Natural killer cell treated with Interleukin-12 subunit alpha and Interleukin-12 subunit beta and Interleukin-15 and Interleukin-18, amount 100 ng/mL, for 72 hours (primary cell): ENCODE results near the gene CAPN2. TPM values are rescaled to one million over a fixed set of nuclear protein-coding genes. Genes with fewer than 3 reads are reported as not detected.

Experiments
- ATAC-seq, 2 donors: fragments of 150-1000 bp; cut with Tn5 transposase in 1 of 2; sonication (Bioruptor Pico), chemical (Tn5 transposase) in 1 of 2; 2 replicates each; pipeline ENCODE4 v1.10.0; 2021
- DNase-seq: peaks from one replicate; pipeline ENCODE4 v3.0.0; 2022; ENCODE audit warnings: low spot score
- H3K27ac Mint-ChIP-seq, 2 donors: 1 replicate in 1 of 2; 2 replicates in 1 of 2; pipeline ENCODE4 v1.8.0; 2022; ENCODE audit warnings: mixed read lengths in 2 of 2, mild to moderate bottlenecking in 1 of 2, moderate library complexity in 1 of 2
- H3K27me3 Mint-ChIP-seq, 2 donors: 1 replicate in 1 of 2; 2 replicates in 1 of 2; pipeline ENCODE4 v1.8.0; 2022; ENCODE audit warnings: mixed read lengths in 2 of 2
- H3K36me3 Mint-ChIP-seq: one replicate; pipeline ENCODE4 v1.8.0; 2022; ENCODE audit warnings: mixed read lengths
- H3K4me1 Mint-ChIP-seq, 2 donors: 1 replicate in 1 of 2; 2 replicates in 1 of 2; pipeline ENCODE4 v1.8.0; 2022; ENCODE audit warnings: low read depth in 2 of 2, mixed read lengths in 2 of 2, mild to moderate bottlenecking in 1 of 2
- H3K4me3 Mint-ChIP-seq: one replicate; pipeline ENCODE4 v1.8.0; 2022; ENCODE audit warnings: mixed read lengths
- H3K9me3 Mint-ChIP-seq: 2 replicates; pipeline ENCODE4 v1.8.0; 2022; ENCODE audit warnings: mixed read lengths
- total RNA-seq, 2 donors: library from RNA; stranded (reverse); gene quantifications; one replicate each; pipeline ENCODE4 v1.2.3, GENCODE V29; 2022

Gene CAPN2
- total RNA-seq, 2 donors from 2014 or later, result 29.2 to 39.1 TPM

DNA sequence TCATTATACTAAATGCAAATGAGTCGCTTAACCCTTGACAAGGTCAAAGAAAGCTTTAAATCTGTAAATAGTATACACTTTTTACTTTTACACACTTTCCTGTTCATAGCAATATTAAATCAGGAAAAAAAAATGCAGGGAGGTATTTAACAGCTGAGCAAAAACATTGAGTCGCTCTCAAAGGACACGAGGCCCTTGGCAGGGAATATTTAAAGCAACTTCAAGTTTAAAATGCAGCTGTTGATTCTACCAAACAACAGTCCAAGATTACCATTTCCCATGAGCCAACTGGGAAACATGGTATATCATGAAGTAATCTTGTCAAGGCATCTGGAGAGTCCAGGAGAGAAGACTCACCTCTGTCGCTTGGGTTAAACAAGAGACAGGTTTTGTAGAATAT, 62.7 kb downstream of the CAPN2 start:
- peak overlapping the region; percentile 53 to 74 for H3K27ac Mint-ChIP-seq
- no peaks in the 10 kb centered on the region for H3K9me3 Mint-ChIP-seq
- H3K4me1 Mint-ChIP-seq, result peaks cover 25 to 37% of the 10 kb centered on the region in 2 donors
- peaks cover 31% of the 10 kb centered on the region for H3K36me3 Mint-ChIP-seq
- no peak for DNase-seq
- no peaks in the 10 kb centered on the region for H3K27me3 Mint-ChIP-seq
- ATAC-seq, result no peak
- no peak overlapping the region for H3K4me3 Mint-ChIP-seq

DNA sequence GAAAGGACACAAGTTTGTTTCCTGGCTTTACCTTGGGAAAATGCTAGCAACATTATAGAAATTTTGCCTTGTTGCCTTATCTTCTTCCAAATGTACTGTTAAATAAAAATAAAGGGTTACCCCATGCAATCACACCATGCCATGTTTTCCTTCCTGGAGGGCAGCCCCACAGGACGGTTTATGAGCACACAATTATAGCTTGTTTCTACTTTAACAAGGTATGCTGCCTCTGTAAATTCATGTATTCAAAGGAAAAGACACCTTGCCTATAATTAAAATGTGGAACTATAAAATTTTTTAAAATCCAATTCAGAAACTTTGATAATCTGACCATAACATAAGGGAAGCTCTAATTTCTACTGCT, 63.4 kb downstream of the CAPN2 start:
- DNase-seq, result no peak
- Mint-ChIP-seq H3K4me1 (peaks cover 27 to 39% of the 10 kb centered on the region in 2 donors), H3K4me3 (peak overlapping the region; percentile 56), H3K27ac (peak overlapping the region; percentile 65 to 92), H3K36me3 (peaks cover 29% of the 10 kb centered on the region), H3K9me3 (no peaks in the 10 kb centered on the region), H3K27me3 (no peaks in the 10 kb centered on the region)
- ATAC-seq, result no peak

DNA sequence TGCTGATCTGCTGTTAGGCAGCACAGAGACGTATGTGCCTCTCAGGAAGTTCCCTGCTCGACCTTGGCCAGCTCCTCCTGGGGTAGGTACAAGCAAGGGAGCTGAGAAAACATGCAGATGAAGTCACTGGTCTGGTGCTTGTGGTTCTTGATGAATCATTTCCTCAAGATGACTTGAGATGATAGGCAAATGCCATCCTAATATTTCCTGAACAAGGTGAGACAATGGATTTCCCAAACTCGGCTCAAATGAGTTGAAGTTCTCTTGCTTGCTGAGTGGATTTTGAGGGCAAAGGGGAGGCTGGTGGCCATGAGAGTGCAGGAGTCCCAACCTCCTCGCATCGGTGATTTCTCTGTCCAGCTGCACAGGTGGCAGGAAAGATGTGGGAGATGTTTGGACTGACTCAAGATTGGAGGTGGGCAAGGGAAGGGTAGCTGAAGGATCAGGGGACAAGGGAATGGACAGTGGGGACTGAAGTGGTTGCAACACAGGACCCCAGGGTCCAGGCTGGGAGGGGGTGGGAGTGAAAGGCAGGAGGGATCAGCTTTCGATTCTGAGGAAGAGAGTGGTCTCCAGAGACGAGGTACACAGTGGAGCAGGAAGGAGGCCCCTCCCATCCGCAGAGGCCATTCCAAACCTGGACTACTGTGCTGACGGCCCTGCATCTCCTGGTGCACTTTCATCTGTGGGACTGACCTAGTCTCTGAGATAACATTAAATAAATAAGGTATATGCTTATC, 63.9 kb downstream of the CAPN2 start:
- H3K4me3 Mint-ChIP-seq, result peak overlapping the region; percentile 56

DNA sequence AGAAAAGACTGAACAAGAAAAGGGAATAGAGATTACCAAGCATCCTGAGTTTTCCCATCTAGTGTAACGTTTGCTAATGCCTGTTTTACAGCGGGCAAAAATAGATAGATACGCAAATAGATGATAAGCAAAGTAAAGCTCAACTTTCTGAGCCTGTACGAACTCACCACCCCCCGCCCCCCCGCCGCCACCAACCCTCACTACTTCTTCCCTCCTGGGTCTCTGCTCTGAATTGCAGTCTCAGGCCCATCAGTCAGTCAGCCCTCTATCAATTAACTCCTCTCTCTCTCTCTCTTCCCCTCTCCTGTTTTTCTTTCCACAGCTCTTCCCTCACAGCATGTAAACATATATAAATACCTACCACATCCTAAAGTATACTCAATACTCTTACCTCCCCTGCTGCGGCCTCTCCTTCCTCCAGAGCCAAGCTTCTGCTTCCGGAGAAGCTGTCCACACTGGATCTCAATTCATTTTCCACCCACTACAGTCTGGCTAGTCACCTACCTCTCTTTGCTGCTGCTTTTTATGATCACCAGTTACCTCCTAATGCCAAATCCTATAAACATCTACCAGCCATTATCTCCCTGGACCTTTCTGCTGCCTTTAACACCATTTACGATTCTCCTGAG, 64.6 kb downstream of the CAPN2 start:
- DNase-seq, result no peak
- H3K4me1 Mint-ChIP-seq, result peaks cover 30 to 36% of the 10 kb centered on the region in 2 donors
- no peaks in the 10 kb centered on the region for H3K27me3 Mint-ChIP-seq
- no peak for ATAC-seq
- H3K27ac Mint-ChIP-seq, result peak overlapping the region; percentile 65 to 92
- H3K9me3 Mint-ChIP-seq, result no peaks in the 10 kb centered on the region
- H3K36me3 Mint-ChIP-seq, result peaks cover 23% of the 10 kb centered on the region
- H3K4me3 Mint-ChIP-seq, result peak overlapping the region; percentile 11

More for the DNA sequence above, 63.9 kb downstream of the CAPN2 start:
- no peaks in the 10 kb centered on the region for H3K27me3 Mint-ChIP-seq
- no peaks in the 10 kb centered on the region for H3K9me3 Mint-ChIP-seq
- peak overlapping the region; percentile 65 to 92 for H3K27ac Mint-ChIP-seq
- peaks cover 27% of the 10 kb centered on the region for H3K36me3 Mint-ChIP-seq
- ATAC-seq (peak; percentile 85 to 90), DNase-seq (peak; percentile 67)
- peaks cover 32 to 42% of the 10 kb centered on the region in 2 donors for H3K4me1 Mint-ChIP-seq

DNA sequence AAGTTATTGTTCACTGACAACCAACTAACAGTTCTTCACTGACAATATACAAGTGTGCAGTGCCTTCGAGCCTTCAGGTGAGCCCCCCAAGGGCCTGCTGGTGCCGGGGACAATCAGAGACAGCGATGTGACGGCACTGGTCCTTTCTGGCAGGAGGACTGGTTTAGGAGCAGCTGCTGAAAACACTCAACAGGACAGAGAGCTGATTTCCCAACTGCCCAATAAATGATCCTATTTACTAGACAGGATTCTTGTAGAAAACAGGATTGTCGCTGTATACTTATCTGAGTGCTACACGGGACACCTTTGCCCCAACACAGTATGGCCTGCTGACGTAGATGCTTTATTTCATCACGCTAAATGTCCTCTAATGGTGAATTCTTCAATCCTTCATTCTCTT, 68.0 kb downstream of the CAPN2 start:
- Mint-ChIP-seq H3K27me3 (no peaks in the 10 kb centered on the region), H3K9me3 (no peaks in the 10 kb centered on the region), H3K4me3 (no peak overlapping the region), H3K27ac (peak overlapping the region; percentile 45 to 69), H3K36me3 (peaks cover 28% of the 10 kb centered on the region), H3K4me1 (peaks cover 27 to 34% of the 10 kb centered on the region in 2 donors)
- no peak for DNase-seq
- no peak for ATAC-seq

DNA sequence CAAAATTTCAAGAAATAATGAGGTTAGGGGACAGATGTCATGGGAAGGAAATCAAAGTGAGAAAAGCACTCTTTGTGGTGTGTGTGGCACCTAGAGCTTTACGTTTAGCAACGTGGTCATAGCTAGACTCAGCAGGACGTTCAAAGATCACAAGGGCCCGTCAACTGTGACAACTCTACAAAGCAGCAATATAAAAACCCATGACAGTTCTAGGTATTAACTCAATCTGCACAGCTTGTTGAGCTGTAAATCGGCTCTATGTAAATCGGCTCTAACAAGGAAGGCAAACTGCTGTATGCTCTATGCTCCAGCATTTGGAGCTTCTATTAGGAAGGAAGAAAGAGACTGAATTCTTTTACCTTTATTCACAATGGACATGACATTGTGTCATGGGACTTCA, 68.6 kb downstream of the CAPN2 start:
- ATAC-seq (peak in 1 of 2 donors; percentile 51), DNase-seq (no peak)
- H3K4me1 Mint-ChIP-seq, result peaks cover 26 to 31% of the 10 kb centered on the region in 2 donors
- H3K4me3 Mint-ChIP-seq, result no peak overlapping the region
- H3K36me3 Mint-ChIP-seq, result peaks cover 28% of the 10 kb centered on the region
- no peaks in the 10 kb centered on the region for H3K9me3 Mint-ChIP-seq
- H3K27me3 Mint-ChIP-seq, result no peaks in the 10 kb centered on the region
- peak overlapping the region; percentile 45 to 69 for H3K27ac Mint-ChIP-seq

DNA sequence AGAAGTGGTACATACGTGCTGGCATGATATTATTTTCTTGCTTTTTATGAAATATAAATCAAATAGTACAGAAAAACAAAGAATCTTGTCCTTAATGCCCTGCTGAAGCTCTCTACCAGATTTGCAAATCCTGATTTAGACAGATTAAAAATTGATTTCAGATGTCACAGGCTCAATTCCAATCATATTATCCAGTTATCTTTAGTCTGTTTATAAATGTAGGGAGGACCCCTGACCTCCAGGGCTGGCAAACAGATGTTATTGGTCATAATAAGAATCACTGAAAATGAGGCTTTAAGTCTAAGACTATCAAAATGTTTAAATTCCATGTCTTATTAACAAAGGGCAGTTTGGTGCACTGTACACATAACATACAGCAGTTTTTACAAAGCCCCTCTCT, 71.3 kb downstream of the CAPN2 start:
- Mint-ChIP-seq H3K36me3 (peaks cover 21% of the 10 kb centered on the region), H3K27ac (no peak overlapping the region), H3K9me3 (no peaks in the 10 kb centered on the region), H3K4me1 (peaks cover 12 to 14% of the 10 kb centered on the region in 2 donors), H3K4me3 (no peak overlapping the region), H3K27me3 (no peaks in the 10 kb centered on the region)
- ATAC-seq (no peak), DNase-seq (no peak)

DNA sequence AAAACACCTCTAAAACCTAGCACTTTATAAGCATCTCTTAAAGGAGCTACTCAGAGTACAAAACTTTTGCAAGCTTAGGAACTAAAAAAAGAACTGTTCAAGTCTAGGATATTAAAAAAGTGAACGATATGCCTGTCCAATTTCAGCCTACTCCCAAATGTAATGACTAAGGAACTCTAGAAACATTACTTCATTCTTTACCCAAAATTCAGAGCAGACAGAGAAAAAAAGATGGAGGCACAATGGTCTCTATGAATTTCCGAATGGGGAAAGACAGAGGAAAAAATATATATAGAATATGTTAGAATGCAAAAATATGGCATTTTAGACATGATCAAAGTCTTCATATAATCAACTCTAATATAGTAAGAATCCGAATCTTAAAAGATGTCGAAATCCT, 72.2 kb downstream of the CAPN2 start:
- Mint-ChIP-seq H3K4me1 (peaks cover 12 to 14% of the 10 kb centered on the region in 2 donors), H3K36me3 (peaks cover 15% of the 10 kb centered on the region), H3K9me3 (no peaks in the 10 kb centered on the region), H3K4me3 (no peak overlapping the region), H3K27ac (no peak overlapping the region), H3K27me3 (no peaks in the 10 kb centered on the region)
- no peak for DNase-seq
- no peak for ATAC-seq

DNA sequence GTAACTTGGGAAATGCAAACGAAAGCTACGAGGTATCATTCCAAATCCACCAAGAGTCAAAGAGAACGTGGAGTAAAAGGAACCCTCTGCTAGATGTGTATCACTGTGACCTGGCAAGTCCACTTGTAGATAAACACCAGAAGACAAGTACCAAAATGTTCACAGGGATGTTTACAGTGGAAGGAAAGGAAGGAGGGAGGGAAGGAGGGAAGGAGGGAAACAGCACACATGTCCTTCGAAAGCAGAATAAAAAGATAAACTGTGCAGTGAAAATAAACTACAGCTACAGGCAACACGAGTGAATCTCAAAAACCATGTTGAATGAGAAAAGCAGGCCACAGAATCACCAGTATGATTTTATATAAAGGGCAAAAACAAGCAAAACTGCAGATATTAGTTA, 73.5 kb downstream of the CAPN2 start:
- no peak for DNase-seq
- Mint-ChIP-seq H3K4me1 (peaks cover 9 to 11% of the 10 kb centered on the region in 2 donors), H3K27ac (no peak overlapping the region), H3K27me3 (no peaks in the 10 kb centered on the region), H3K4me3 (no peak overlapping the region), H3K36me3 (peaks cover 15% of the 10 kb centered on the region), H3K9me3 (no peaks in the 10 kb centered on the region)
- ATAC-seq, result no peak

DNA sequence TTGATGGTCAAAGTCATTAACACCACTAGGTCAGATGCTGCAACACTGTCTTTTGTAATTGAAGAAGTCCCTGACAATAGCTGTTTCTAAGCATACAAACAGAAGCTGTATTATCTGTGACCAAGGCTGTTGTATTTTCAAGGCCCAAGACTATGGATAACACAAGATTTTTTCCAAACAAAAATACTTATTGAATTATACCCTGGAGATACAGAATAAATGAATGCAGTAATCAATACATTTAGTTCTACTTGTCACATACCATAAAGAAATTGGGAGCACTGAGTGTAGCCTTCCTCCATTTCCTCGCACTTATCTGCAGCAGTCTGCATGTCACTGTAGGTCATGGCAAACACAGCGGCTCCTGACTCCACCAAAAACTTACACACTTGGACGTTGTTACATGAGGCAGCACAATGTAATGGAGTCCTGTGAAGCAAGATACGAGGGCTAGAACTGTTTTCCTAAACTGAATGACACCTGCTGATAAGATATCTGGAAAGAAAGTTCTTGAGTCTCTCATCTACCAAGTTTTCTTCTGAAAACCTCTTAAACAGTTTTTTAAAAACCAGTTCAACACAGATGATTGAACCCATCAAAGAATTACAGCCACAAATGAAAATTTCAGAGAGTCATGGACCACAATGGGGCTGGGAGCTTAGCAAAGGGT, 76.5 kb downstream of the CAPN2 start:
- DNase-seq (no peak), ATAC-seq (no peak)
- Mint-ChIP-seq H3K27me3 (no peaks in the 10 kb centered on the region), H3K36me3 (peaks cover 13% of the 10 kb centered on the region), H3K4me3 (no peak overlapping the region), H3K9me3 (no peaks in the 10 kb centered on the region), H3K27ac (no peak overlapping the region), H3K4me1 (peaks cover 0 to 2% of the 10 kb centered on the region in 2 donors)

DNA sequence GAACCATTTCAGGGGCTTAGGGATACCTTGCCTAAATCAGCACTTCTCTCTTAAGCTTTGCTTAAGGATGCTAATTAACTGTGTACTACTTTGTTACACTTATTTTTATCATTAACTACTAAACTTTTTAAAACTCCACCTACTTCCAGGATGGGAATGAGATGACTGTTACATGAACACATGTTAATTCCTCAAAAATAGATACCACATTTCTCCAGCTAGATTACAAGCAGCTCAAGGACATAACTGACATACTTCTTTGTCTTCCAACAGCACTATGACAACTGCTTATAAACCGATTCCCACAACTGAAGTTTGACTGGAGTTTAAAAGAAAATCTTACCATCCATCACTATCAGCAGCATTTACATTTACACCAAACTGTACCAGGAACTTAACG, 79.7 kb downstream of the CAPN2 start:
- Mint-ChIP-seq H3K4me3 (no peak overlapping the region), H3K9me3 (no peaks in the 10 kb centered on the region), H3K4me1 (peaks cover 0 to 10% of the 10 kb centered on the region in 2 donors), H3K36me3 (peaks cover 5% of the 10 kb centered on the region), H3K27ac (no peak overlapping the region), H3K27me3 (no peaks in the 10 kb centered on the region)
- DNase-seq (no peak), ATAC-seq (no peak)

DNA sequence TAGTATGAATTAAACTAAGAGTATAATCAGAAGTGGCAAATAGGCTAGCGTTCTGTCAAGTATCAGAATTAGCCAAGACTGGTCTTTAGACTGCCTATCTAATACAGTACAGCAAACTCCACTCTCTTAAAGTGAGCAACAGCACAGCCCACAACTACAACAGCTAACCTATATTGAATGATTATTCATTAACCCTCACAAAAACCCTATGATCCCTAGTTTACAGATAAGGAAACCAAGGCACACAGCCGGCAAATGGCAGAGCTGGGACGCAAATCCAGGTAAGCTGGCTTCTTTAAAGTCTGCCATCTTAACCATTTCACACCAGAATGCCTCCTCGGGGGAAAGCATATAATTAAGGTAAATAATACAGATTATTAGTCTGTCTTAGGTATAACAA, 81.4 kb downstream of the CAPN2 start:
- Mint-ChIP-seq H3K4me1 (peaks cover 0 to 15% of the 10 kb centered on the region in 2 donors), H3K36me3 (peaks cover 11% of the 10 kb centered on the region), H3K4me3 (no peak overlapping the region), H3K27me3 (no peaks in the 10 kb centered on the region), H3K27ac (no peak overlapping the region), H3K9me3 (no peaks in the 10 kb centered on the region)
- ATAC-seq (no peak), DNase-seq (no peak)

DNA sequence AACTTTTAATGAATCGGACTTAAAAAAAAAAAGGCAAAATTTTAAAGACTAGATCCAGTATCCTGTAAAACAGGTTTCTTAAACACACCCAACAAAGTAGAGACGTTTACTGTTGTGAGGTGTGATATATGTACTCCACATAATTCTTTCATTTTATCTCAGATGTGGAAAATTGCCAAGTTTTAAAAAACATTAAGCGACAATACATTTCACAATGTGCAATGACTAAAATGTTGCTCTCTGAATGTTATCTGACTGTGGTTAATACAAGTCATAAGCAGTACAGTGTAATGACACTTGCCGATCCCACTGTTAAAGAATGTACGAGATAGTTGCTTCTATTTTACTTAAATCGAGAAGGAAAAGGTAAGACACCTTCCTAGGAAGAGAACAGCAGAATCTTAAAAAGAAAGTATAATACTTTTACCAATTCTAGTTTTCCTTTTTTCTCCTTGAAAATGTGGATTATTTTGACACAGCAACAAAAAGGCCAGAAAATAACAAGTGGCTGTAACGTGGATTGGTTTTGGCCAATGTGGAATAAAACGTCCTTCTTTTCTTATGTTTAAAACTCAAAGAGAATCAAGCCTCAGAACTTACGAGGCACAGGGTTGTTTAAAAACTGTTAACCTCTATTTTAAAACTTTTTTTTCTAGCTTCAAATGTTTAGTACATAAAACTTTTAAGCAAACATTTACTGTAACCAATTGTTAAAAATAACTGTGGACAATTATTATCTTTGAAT, 82.0 kb downstream of the CAPN2 start:
- no peak overlapping the region for H3K4me3 Mint-ChIP-seq
- no peaks in the 10 kb centered on the region for H3K9me3 Mint-ChIP-seq
- peaks cover 0 to 15% of the 10 kb centered on the region in 2 donors for H3K4me1 Mint-ChIP-seq
- H3K27me3 Mint-ChIP-seq, result no peaks in the 10 kb centered on the region
- no peak overlapping the region for H3K27ac Mint-ChIP-seq
- ATAC-seq (no peak), DNase-seq (no peak)
- peaks cover 13% of the 10 kb centered on the region for H3K36me3 Mint-ChIP-seq
